ENCODE measurements around the gene SERPINH1. TPM values are rescaled to one million over a fixed set of nuclear protein-coding genes. Genes with fewer than 3 reads are reported as not detected.
A peak's percentile ranks its signal among the peaks of the same experiment; 100 is the strongest.

SERPINH1 gene
- total RNA-seq, 4 donors from 2014 or later = 56.9 to 111 (median 95.5) TPM

GRCh38 chr11:75523811-75524664 lies 38.0 kb upstream of the SERPINH1 start:
- no peak for DNase-seq (ENCODE audit: low spot score in 2 of 2)
- TF ChIP-seq CTCF (IDR thresholded peaks at IDR 0.05) (no peak), EP300 (IDR thresholded peaks at IDR 0.05) (no peak), POLR2A (IDR thresholded peaks at IDR 0.05) (no peak), POLR2AphosphoS5 (IDR thresholded peaks at IDR 0.05) (no peak)
- H3K27me3 ChIP-seq = no peaks in the 10 kb centered on the region
- H3K4me1 ChIP-seq = peaks cover 27% of the 10 kb centered on the region
- WGBS = 82% methylated on average over 10 of the region's 10 CpGs
- H3K4me3 ChIP-seq = peak overlapping the region; percentile 80
- H3K27ac ChIP-seq = no peak overlapping the region
- no peaks in the 10 kb centered on the region for H3K36me3 ChIP-seq
- H3K9me3 ChIP-seq = no peaks in the 10 kb centered on the region

- peak overlapping the region; percentile 80 for H3K4me3 ChIP-seq
- H3K36me3 ChIP-seq = no peaks in the 10 kb centered on the region
- H3K4me1 ChIP-seq = peaks cover 27% of the 10 kb centered on the region
- DNase-seq (ENCODE audit: low spot score in 2 of 2) = peak in 1 of 2 donors; percentile 73
- no peak for TF ChIP-seq POLR2AphosphoS5 (IDR thresholded peaks at IDR 0.05)
- TF ChIP-seq CTCF (IDR thresholded peaks at IDR 0.05) = no peak
- no peak for TF ChIP-seq EP300 (IDR thresholded peaks at IDR 0.05)
- no peak for TF ChIP-seq POLR2A (IDR thresholded peaks at IDR 0.05)
- H3K9me3 ChIP-seq = no peaks in the 10 kb centered on the region
- H3K27me3 ChIP-seq = no peaks in the 10 kb centered on the region
- H3K27ac ChIP-seq = no peak overlapping the region
- 8% methylated on average over 39 of the region's 51 CpGs for WGBS
These were observed 37.2 kb upstream of the SERPINH1 start for GRCh38 chr11:75524665-75525432.

GRCh38 chr11:75525433-75526191 lies 36.4 kb upstream of the SERPINH1 start, which contains the start of gene GDPD5:
GDPD5 (minus strand) TSS chr11:75525941; CDS start chr11:75477735, 48,206 bp downstream.
- 0% methylated on average over 8 of the region's 99 CpGs for WGBS
- H3K4me1 ChIP-seq = peaks cover 26% of the 10 kb centered on the region

GRCh38 chr11:75526192-75526541 lies 35.9 kb upstream of the SERPINH1 start:
- WGBS = 6% methylated on average over 21 of the region's 21 CpGs
- no peaks in the 10 kb centered on the region for H3K36me3 ChIP-seq
- DNase-seq (ENCODE audit: low spot score in 2 of 2) = no peak

More at GRCh38 chr11:75525433-75526191, 36.4 kb upstream of the SERPINH1 start, which contains the start of gene GDPD5:
- peak; percentile 92 to 94 for DNase-seq (ENCODE audit: low spot score in 2 of 2)
- peak within 1 kb of the TSS; percentile 80 for H3K4me3 ChIP-seq
- H3K36me3 ChIP-seq = no peaks in the 10 kb centered on the region
- no peaks in the 10 kb centered on the region for H3K9me3 ChIP-seq
- H3K27ac ChIP-seq = peak within 1 kb of the TSS; percentile 31
- TF ChIP-seq CTCF (IDR thresholded peaks at IDR 0.05) (peak; percentile 26 to 78), POLR2A (IDR thresholded peaks at IDR 0.05) (no peak)
- H3K27me3 ChIP-seq = no peaks in the 10 kb centered on the region

More at GRCh38 chr11:75526192-75526541, 35.9 kb upstream of the SERPINH1 start:
- no peaks in the 10 kb centered on the region for H3K9me3 ChIP-seq
- TF ChIP-seq POLR2AphosphoS5 (IDR thresholded peaks at IDR 0.05) (no peak), CTCF (IDR thresholded peaks at IDR 0.05) (no peak), EP300 (IDR thresholded peaks at IDR 0.05) (no peak), POLR2A (IDR thresholded peaks at IDR 0.05) (no peak)
- H3K4me1 ChIP-seq = peaks cover 23% of the 10 kb centered on the region
- no peaks in the 10 kb centered on the region for H3K27me3 ChIP-seq
- peak overlapping the region; percentile 80 for H3K4me3 ChIP-seq
- H3K27ac ChIP-seq = no peak overlapping the region
